Mammary epithelial cell (primary cell): ENCODE data around the gene HOXD8.

Experiments
- CTCF ChIP-seq, 2 donors: IDR thresholded peaks in 1 of 2; conservative IDR thresholded peaks in 1 of 2; 2 replicates each; pipeline ENCODE4 v1.5.1; 2011 to 2012; ENCODE audit warnings: inconsistent platforms in 2 of 2, low read length in 2 of 2, mild to moderate bottlenecking in 2 of 2, control low read depth in 1 of 2, low read depth in 1 of 2; ENCODE audit not compliant: insufficient read depth in 1 of 2; ENCODE audit errors: extremely low read depth in 1 of 2
- EZH2 ChIP-seq: IDR thresholded peaks from 2 replicates; pipeline ENCODE4 v1.6.1; 2012; ENCODE audit warnings: low read length, inconsistent platforms, borderline replicate concordance

- TF ChIP-seq CTCF (conservative IDR thresholded peaks at IDR 0.05 in 1 of 2, IDR thresholded peaks at IDR 0.05 in 1 of 2; ENCODE audit: extremely low read depth in 1 of 2, insufficient read depth in 1 of 2, low read depth in 1 of 2, low read length in 2 of 2) (no peak), EZH2 (peak; percentile 69)
Measured at GRCh38 chr2:176100547-176101140, 28.9 kb upstream of the HOXD8 start.
